Measurements from ENCODE around the gene SDK1.

DNA sequence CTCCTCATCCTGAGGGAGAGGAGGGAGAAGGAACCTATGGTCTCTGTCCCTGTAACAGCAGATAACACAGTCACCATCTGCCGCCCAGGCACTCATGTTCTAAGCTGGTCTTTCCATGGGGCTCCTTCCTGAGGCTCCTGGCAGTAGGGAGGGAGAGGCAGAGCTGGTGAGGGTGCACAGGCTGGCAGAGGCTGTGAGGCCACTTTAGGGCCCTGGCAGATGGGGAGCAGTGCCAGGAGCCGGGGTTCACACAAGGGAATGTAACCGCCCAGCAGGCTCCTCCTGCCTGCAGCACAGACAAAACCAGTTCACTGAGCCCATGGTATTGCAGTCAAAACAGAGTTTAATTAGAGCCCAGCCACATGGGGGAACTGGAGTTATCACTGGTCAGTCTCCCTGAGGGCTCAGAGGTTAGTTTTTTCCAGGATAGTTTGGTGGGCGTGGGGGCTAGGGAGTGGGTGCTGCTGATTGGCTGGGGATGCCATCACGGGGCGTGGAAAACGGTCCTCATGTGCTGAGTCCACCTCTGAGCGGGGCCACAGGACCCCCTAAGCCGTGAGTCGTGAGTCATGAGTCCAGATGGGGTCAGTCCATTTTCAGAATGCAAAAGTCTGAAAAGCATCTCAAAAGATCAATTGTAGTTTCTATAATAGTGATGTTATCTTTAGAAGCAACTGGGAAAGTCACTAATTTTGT, 881.7 kb downstream of the SDK1 start:
- TF ChIP-seq POLR2A (IDR thresholded peaks at IDR 0.05), result no peak
- TF ChIP-seq, protein P1, sequence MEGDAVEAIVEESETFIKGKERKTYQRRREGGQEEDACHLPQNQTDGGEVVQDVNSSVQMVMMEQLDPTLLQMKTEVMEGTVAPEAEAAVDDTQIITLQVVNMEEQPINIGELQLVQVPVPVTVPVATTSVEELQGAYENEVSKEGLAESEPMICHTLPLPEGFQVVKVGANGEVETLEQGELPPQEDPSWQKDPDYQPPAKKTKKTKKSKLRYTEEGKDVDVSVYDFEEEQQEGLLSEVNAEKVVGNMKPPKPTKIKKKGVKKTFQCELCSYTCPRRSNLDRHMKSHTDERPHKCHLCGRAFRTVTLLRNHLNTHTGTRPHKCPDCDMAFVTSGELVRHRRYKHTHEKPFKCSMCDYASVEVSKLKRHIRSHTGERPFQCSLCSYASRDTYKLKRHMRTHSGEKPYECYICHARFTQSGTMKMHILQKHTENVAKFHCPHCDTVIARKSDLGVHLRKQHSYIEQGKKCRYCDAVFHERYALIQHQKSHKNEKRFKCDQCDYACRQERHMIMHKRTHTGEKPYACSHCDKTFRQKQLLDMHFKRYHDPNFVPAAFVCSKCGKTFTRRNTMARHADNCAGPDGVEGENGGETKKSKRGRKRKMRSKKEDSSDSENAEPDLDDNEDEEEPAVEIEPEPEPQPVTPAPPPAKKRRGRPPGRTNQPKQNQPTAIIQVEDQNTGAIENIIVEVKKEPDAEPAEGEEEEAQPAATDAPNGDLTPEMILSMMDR (IDR thresholded peaks at IDR 0.05), result no peak
